Endothelial cell of umbilical vein (primary cell): Measurements from ENCODE around the gene YTHDC2.

Source experiments
- CTCF ChIP-seq, 2 donors: IDR thresholded peaks; 1 replicate in 1 of 2; 2 replicates in 1 of 2; pipeline ENCODE4 v1.5.1; 2011; ENCODE audit warnings: low read length in 2 of 2, mild to moderate bottlenecking in 2 of 2, moderate library complexity in 2 of 2, control low read depth in 1 of 2, inconsistent platforms in 1 of 2, low read depth in 1 of 2; ENCODE audit not compliant: insufficient read depth in 1 of 2; ENCODE audit errors: extremely low read depth in 1 of 2
- EZH2 ChIP-seq: IDR thresholded peaks from 2 replicates; pipeline ENCODE4 v1.6.1; 2012; ENCODE audit warnings: borderline replicate concordance, low read depth, mild to moderate bottlenecking, moderate library complexity, low read length, inconsistent platforms; ENCODE audit not compliant: severe bottlenecking
- JUN ChIP-seq: IDR thresholded peaks from 2 replicates; pipeline ENCODE4 v1.6.1; 2011; ENCODE audit warnings: borderline replicate concordance, low read depth; ENCODE audit not compliant: insufficient read length, insufficient read depth
- POLR2A ChIP-seq: IDR thresholded peaks from 2 replicates; pipeline ENCODE4 v1.6.1; 2012; ENCODE audit warnings: low read depth, mild to moderate bottlenecking, control low read depth, low read length
- POLR2AphosphoS5 ChIP-seq: IDR thresholded peaks from 2 replicates; pipeline ENCODE4 v1.6.1; 2012; ENCODE audit warnings: low read depth, mild to moderate bottlenecking, control low read depth, low read length, moderate library complexity; ENCODE audit not compliant: insufficient read depth

GRCh38 chr5:113615708-113616107 is 102.2 kb downstream of the YTHDC2 start:
- no peak for TF ChIP-seq CTCF (IDR thresholded peaks at IDR 0.05; ENCODE audit: extremely low read depth in 1 of 2, insufficient read depth in 1 of 2, low read depth in 1 of 2, low read length in 2 of 2)
- TF ChIP-seq EZH2, result no peak
- no peak for TF ChIP-seq POLR2A
- no peak for TF ChIP-seq JUN
- TF ChIP-seq POLR2AphosphoS5, result no peak
